ENCODE results near the gene ARL15. TPM values are rescaled to one million over a fixed set of nuclear protein-coding genes. Genes with fewer than 3 reads are reported as not detected.

Gene ARL15
- polyA plus RNA-seq, 6 donors from 2014 or later = 16.1 to 27.1 (median 21.2) TPM

- Mint-ChIP-seq H3K4me1 (peaks cover 0 to 6% (median 5%) of the 10 kb centered on the region in 3 donors), H3K36me3 (peaks cover 9 to 14% of the 10 kb centered on the region in 2 donors), H3K27me3 (no peaks in the 10 kb centered on the region), H3K27ac (no peak overlapping the region), H3K4me3 (no peak overlapping the region), H3K9me3 (peaks cover 0 to 3% (median 0%) of the 10 kb centered on the region in 7 donors)
- no peak for DNase-seq
- ATAC-seq (ENCODE audit: low read depth in 2 of 2) = no peak
Observed at GRCh38 chr5:54159893-54160195, 150.5 kb downstream of the ARL15 start.

- Mint-ChIP-seq H3K4me3 (no peak overlapping the region), H3K27me3 (no peaks in the 10 kb centered on the region), H3K27ac (peak overlapping the region in 3 of 6 donors; percentile 11 to 27 (median 16)), H3K9me3 (no peaks in the 10 kb centered on the region), H3K36me3 (peaks cover 5 to 9% of the 10 kb centered on the region in 2 donors), H3K4me1 (peaks cover 0 to 6% (median 5%) of the 10 kb centered on the region in 3 donors)
- DNase-seq = no peak
- ATAC-seq (ENCODE audit: low read depth in 2 of 2) = no peak
Observed at GRCh38 chr5:54159153-54159892, 151.1 kb downstream of the ARL15 start.

GRCh38 chr5:54156577-54156976 lies 153.8 kb downstream of the ARL15 start:
- Mint-ChIP-seq H3K27ac (no peak overlapping the region), H3K4me3 (no peak overlapping the region), H3K36me3 (peaks cover 0 to 6% of the 10 kb centered on the region in 2 donors), H3K9me3 (no peaks in the 10 kb centered on the region), H3K27me3 (no peaks in the 10 kb centered on the region), H3K4me1 (peaks cover 0 to 17% (median 0%) of the 10 kb centered on the region in 3 donors)
- ATAC-seq (ENCODE audit: low read depth in 2 of 2) (no peak), DNase-seq (no peak)

- Mint-ChIP-seq H3K4me3 (no peak overlapping the region), H3K4me1 (peaks cover 0 to 18% (median 4%) of the 10 kb centered on the region in 3 donors), H3K9me3 (no peaks in the 10 kb centered on the region), H3K36me3 (peaks cover 7 to 22% of the 10 kb centered on the region in 2 donors), H3K27ac (peak overlapping the region in 1 of 6 donors; percentile 54), H3K27me3 (no peaks in the 10 kb centered on the region)
- no peak for ATAC-seq (ENCODE audit: low read depth in 2 of 2)
- DNase-seq = no peak
Observed at GRCh38 chr5:54150841-54151240, 159.5 kb downstream of the ARL15 start.

- DNase-seq (no peak), ATAC-seq (ENCODE audit: low read depth in 2 of 2) (no peak)
- Mint-ChIP-seq H3K27ac (no peak overlapping the region), H3K4me3 (no peak overlapping the region), H3K27me3 (no peaks in the 10 kb centered on the region), H3K9me3 (no peaks in the 10 kb centered on the region), H3K4me1 (peaks cover 0 to 18% (median 4%) of the 10 kb centered on the region in 3 donors), H3K36me3 (peaks cover 7 to 33% of the 10 kb centered on the region in 2 donors)
Observed at GRCh38 chr5:54148858-54149257, 161.5 kb downstream of the ARL15 start.

GRCh38 chr5:54148067-54148845 lies 162.1 kb downstream of the ARL15 start:
- DNase-seq = no peak
- no peak for ATAC-seq (ENCODE audit: low read depth in 2 of 2)
- Mint-ChIP-seq H3K4me3 (no peak overlapping the region), H3K27me3 (no peaks in the 10 kb centered on the region), H3K27ac (no peak overlapping the region), H3K9me3 (no peaks in the 10 kb centered on the region), H3K4me1 (peaks cover 0 to 18% (median 4%) of the 10 kb centered on the region in 3 donors), H3K36me3 (peaks cover 7 to 33% of the 10 kb centered on the region in 2 donors)

GRCh38 chr5:54146916-54147315 lies 163.5 kb downstream of the ARL15 start:
- H3K9me3 Mint-ChIP-seq = no peaks in the 10 kb centered on the region
- ATAC-seq (ENCODE audit: low read depth in 2 of 2) (no peak), DNase-seq (no peak)
- H3K4me1 Mint-ChIP-seq = peaks cover 0 to 10% (median 4%) of the 10 kb centered on the region in 3 donors
- H3K27me3 Mint-ChIP-seq = no peaks in the 10 kb centered on the region
- peaks cover 13 to 35% of the 10 kb centered on the region in 2 donors for H3K36me3 Mint-ChIP-seq
- H3K27ac Mint-ChIP-seq = no peak overlapping the region
- H3K4me3 Mint-ChIP-seq = no peak overlapping the region

- peak overlapping the region in 1 of 6 donors; percentile 17 for H3K27ac Mint-ChIP-seq
- no peak for DNase-seq
- no peaks in the 10 kb centered on the region for H3K9me3 Mint-ChIP-seq
- H3K4me3 Mint-ChIP-seq = no peak overlapping the region
- H3K4me1 Mint-ChIP-seq = peaks cover 0 to 6% (median 4%) of the 10 kb centered on the region in 3 donors
- H3K36me3 Mint-ChIP-seq = peaks cover 15 to 35% of the 10 kb centered on the region in 2 donors
- no peak for ATAC-seq (ENCODE audit: low read depth in 2 of 2)
- H3K27me3 Mint-ChIP-seq = no peaks in the 10 kb centered on the region
Observed at GRCh38 chr5:54146390-54146789, 164.0 kb downstream of the ARL15 start.

GRCh38 chr5:54140247-54140840 lies 170.0 kb downstream of the ARL15 start:
- peaks cover 7 to 14% of the 10 kb centered on the region in 2 donors for H3K36me3 Mint-ChIP-seq
- H3K4me1 Mint-ChIP-seq = peaks cover 0 to 3% (median 0%) of the 10 kb centered on the region in 3 donors
- ATAC-seq (ENCODE audit: low read depth in 2 of 2) (no peak), DNase-seq (no peak)
- H3K9me3 Mint-ChIP-seq = no peaks in the 10 kb centered on the region
- H3K4me3 Mint-ChIP-seq = no peak overlapping the region
- no peak overlapping the region for H3K27ac Mint-ChIP-seq
- no peaks in the 10 kb centered on the region for H3K27me3 Mint-ChIP-seq

- Mint-ChIP-seq H3K9me3 (no peaks in the 10 kb centered on the region), H3K4me1 (peaks cover 0 to 3% (median 0%) of the 10 kb centered on the region in 3 donors), H3K27me3 (no peaks in the 10 kb centered on the region), H3K36me3 (peaks cover 8 to 9% of the 10 kb centered on the region in 2 donors), H3K27ac (no peak overlapping the region), H3K4me3 (no peak overlapping the region)
- ATAC-seq (ENCODE audit: low read depth in 2 of 2) (no peak), DNase-seq (no peak)
Observed at GRCh38 chr5:54136516-54137440, 173.6 kb downstream of the ARL15 start.

GRCh38 chr5:54135042-54135441 lies 175.3 kb downstream of the ARL15 start:
- Mint-ChIP-seq H3K27me3 (no peaks in the 10 kb centered on the region), H3K36me3 (peaks cover 8% of the 10 kb centered on the region in 2 donors), H3K27ac (no peak overlapping the region), H3K9me3 (no peaks in the 10 kb centered on the region), H3K4me1 (peaks cover 0 to 3% (median 0%) of the 10 kb centered on the region in 3 donors), H3K4me3 (no peak overlapping the region)
- ATAC-seq (ENCODE audit: low read depth in 2 of 2) (no peak), DNase-seq (no peak)

- Mint-ChIP-seq H3K4me1 (peaks cover 0 to 3% (median 0%) of the 10 kb centered on the region in 3 donors), H3K36me3 (peaks cover 12 to 13% of the 10 kb centered on the region in 2 donors), H3K27me3 (no peaks in the 10 kb centered on the region), H3K9me3 (peaks cover 0 to 5% (median 0%) of the 10 kb centered on the region in 7 donors), H3K27ac (no peak overlapping the region), H3K4me3 (no peak overlapping the region)
- DNase-seq = no peak
- ATAC-seq (ENCODE audit: low read depth in 2 of 2) = no peak
Observed at GRCh38 chr5:54133917-54134316, 176.5 kb downstream of the ARL15 start.

GRCh38 chr5:54120473-54120872 lies 189.9 kb downstream of the ARL15 start:
- no peaks in the 10 kb centered on the region for H3K9me3 Mint-ChIP-seq
- ATAC-seq (ENCODE audit: low read depth in 2 of 2) (no peak), DNase-seq (no peak)
- H3K27me3 Mint-ChIP-seq = no peaks in the 10 kb centered on the region
- no peak overlapping the region for H3K4me3 Mint-ChIP-seq
- H3K27ac Mint-ChIP-seq = no peak overlapping the region
- H3K36me3 Mint-ChIP-seq = peaks cover 0 to 5% of the 10 kb centered on the region in 2 donors
- peaks cover 10 to 18% (median 14%) of the 10 kb centered on the region in 3 donors for H3K4me1 Mint-ChIP-seq
